ENCODE data around the gene ST7. TPM values are rescaled to one million over a fixed set of nuclear protein-coding genes. Genes with fewer than 3 reads are reported as not detected.

ST7 gene
- total and polyA plus RNA-seq, 2 of the 13 experiments (the other 11 are each of a cell fraction or from before 2014, with no cell fraction given) = 17.3 to 23.5 TPM

GRCh38 chr7:117084286-117084685, 131.0 kb downstream of the ST7 start:
- Histone ChIP-seq H3K9ac (ENCODE audit: insufficient read depth, low read depth, low read length) (no peak overlapping the region), H3K27ac (ENCODE audit: extremely low read length, insufficient read depth, low read length) (no peak overlapping the region), H2AFZ (ENCODE audit: low read length) (no peak overlapping the region), H3K79me2 (ENCODE audit: insufficient read depth, low read length) (no peaks in the 10 kb centered on the region), H3K36me3 (replicated peaks in 1 of 2; ENCODE audit: control insufficient read depth in 1 of 2, insufficient read depth in 2 of 2, low read length in 2 of 2) (no peaks in the 10 kb centered on the region), H4K20me1 (ENCODE audit: insufficient read depth, low read length) (no peaks in the 10 kb centered on the region), H3K4me2 (ENCODE audit: low read depth, low read length) (no peak overlapping the region), H3K9me3 (ENCODE audit: low read length) (no peaks in the 10 kb centered on the region), H3K4me3 (replicated peaks in 1 of 3; ENCODE audit: insufficient read depth in 1 of 3, low read depth in 2 of 3, low read length in 3 of 3) (no peak overlapping the region), H3K27me3 (ENCODE audit: control insufficient read depth in 1 of 2, insufficient read depth in 2 of 2, low read length in 2 of 2) (no peaks in the 10 kb centered on the region), H3K4me1 (ENCODE audit: insufficient read depth, low read length) (peaks cover 7% of the 10 kb centered on the region; the same call in 1 of the 2 replicates)
- no peak for FAIRE-seq
- intact Hi-C loops (cut with micrococcal nuclease; ENCODE audit: unreplicated experiment) (no loop called here), in situ Hi-C loops (cut with HindIII; ENCODE audit: extremely low pct_ligation_motif_present, low pct_unique_long_range_greater_than_20kb) (no loop called here)
- no TSS peak for BruUV-seq (replicated peaks)
- ChIA-PET POLR2A (no interaction called here), CTCF (ENCODE audit: low intra/inter-chr PET ratio, low total read pairs) (no interaction called here)
- WGBS (ENCODE audit: low lambda C conversion rate) = 100% methylated on average over 1 of the region's 1 CpG
- DNase-seq (ENCODE audit: low spot score) = no peak
- ATAC-seq = no peak
- TF ChIP-seq MZF1 (CRISPR knock-in tag; IDR thresholded peaks at IDR 0.05; ENCODE audit: borderline replicate concordance) (no peak), ZNF570 (CRISPR knock-in tag; IDR thresholded peaks at IDR 0.05; ENCODE audit: borderline replicate concordance) (no peak), ZSCAN22 (CRISPR knock-in tag; IDR thresholded peaks at IDR 0.05) (no peak), CBFB (CRISPR knock-in tag; IDR thresholded peaks at IDR 0.05) (no peak), HNRNPUL1 (IDR thresholded peaks at IDR 0.05; ENCODE audit: low read depth, low read length) (no peak), ZNF615 (CRISPR knock-in tag; IDR thresholded peaks at IDR 0.05; ENCODE audit: borderline replicate concordance) (no peak), FOXJ3 (CRISPR knock-in tag; IDR thresholded peaks at IDR 0.05; ENCODE audit: borderline replicate concordance) (no peak), KMT2A (CRISPR knock-in tag; IDR thresholded peaks at IDR 0.05) (no peak), SMAD3 (CRISPR knock-in tag; IDR thresholded peaks at IDR 0.05) (no peak), ZNF232 (CRISPR knock-in tag; IDR thresholded peaks at IDR 0.05; ENCODE audit: borderline replicate concordance) (no peak), CBX1 (IDR thresholded peaks at IDR 0.05; ENCODE audit: low read depth) (no peak), ZKSCAN8 (CRISPR knock-in tag; IDR thresholded peaks at IDR 0.05; ENCODE audit: borderline replicate concordance) (no peak), ZNF747 (CRISPR knock-in tag; IDR thresholded peaks at IDR 0.05; ENCODE audit: borderline replicate concordance) (no peak)
- TF ChIP-seq, protein P1, sequence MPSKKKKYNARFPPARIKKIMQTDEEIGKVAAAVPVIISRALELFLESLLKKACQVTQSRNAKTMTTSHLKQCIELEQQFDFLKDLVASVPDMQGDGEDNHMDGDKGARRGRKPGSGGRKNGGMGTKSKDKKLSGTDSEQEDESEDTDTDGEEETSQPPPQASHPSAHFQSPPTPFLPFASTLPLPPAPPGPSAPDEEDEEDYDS (CRISPR knock-in tag; IDR thresholded peaks at IDR 0.05) = no peak
- TF ChIP-seq, protein P2, sequence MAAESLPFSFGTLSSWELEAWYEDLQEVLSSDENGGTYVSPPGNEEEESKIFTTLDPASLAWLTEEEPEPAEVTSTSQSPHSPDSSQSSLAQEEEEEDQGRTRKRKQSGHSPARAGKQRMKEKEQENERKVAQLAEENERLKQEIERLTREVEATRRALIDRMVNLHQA (CRISPR knock-in tag; IDR thresholded peaks at IDR 0.05) = no peak
- TF ChIP-seq, protein P3, sequence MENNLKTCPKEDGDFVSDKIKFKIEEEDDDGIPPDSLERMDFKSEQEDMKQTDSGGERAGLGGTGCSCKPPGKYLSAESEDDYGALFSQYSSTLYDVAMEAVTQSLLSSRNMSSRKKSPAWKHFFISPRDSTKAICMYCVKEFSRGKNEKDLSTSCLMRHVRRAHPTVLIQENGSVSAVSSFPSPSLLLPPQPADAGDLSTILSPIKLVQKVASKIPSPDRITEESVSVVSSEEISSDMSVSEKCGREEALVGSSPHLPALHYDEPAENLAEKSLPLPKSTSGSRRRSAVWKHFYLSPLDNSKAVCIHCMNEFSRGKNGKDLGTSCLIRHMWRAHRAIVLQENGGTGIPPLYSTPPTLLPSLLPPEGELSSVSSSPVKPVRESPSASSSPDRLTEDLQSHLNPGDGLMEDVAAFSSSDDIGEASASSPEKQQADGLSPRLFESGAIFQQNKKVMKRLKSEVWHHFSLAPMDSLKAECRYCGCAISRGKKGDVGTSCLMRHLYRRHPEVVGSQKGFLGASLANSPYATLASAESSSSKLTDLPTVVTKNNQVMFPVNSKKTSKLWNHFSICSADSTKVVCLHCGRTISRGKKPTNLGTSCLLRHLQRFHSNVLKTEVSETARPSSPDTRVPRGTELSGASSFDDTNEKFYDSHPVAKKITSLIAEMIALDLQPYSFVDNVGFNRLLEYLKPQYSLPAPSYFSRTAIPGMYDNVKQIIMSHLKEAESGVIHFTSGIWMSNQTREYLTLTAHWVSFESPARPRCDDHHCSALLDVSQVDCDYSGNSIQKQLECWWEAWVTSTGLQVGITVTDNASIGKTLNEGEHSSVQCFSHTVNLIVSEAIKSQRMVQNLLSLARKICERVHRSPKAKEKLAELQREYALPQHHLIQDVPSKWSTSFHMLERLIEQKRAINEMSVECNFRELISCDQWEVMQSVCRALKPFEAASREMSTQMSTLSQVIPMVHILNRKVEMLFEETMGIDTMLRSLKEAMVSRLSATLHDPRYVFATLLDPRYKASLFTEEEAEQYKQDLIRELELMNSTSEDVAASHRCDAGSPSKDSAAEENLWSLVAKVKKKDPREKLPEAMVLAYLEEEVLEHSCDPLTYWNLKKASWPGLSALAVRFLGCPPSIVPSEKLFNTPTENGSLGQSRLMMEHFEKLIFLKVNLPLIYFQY (CRISPR knock-in tag; IDR thresholded peaks at IDR 0.05; ENCODE audit: borderline replicate concordance) = no peak
